Neuronal stem cell (in vitro differentiated cells): ENCODE measurements around the gene ZEB2.

Source experiments
- DNase-seq: peaks from one replicate; pipeline ENCODE4 v3.0.0-alpha.2; 2013; ENCODE audit warnings: low spot score
- H2AFZ ChIP-seq: one replicate; pipeline ENCODE4 v1.6.1; 2013; ENCODE audit warnings: mild to moderate bottlenecking, low read length, inconsistent platforms
- H2AK5ac ChIP-seq: 2 replicates; pipeline ENCODE4 v1.6.1; 2013; ENCODE audit warnings: low read depth, mild to moderate bottlenecking, inconsistent platforms, low read length, moderate library complexity, mixed read lengths
- H2BK120ac ChIP-seq: 2 replicates; pipeline ENCODE4 v1.6.1; 2013; ENCODE audit warnings: low read depth, mild to moderate bottlenecking, inconsistent platforms, low read length, moderate library complexity, mixed read lengths
- H2BK12ac ChIP-seq: one replicate; pipeline ENCODE4 v1.6.1; 2013; ENCODE audit warnings: low read length, inconsistent platforms
- H2BK15ac ChIP-seq: 2 replicates; pipeline ENCODE4 v1.6.1; 2013; ENCODE audit warnings: mild to moderate bottlenecking, low read length, inconsistent platforms, mixed read lengths
- H2BK5ac ChIP-seq: one replicate; pipeline ENCODE4 v1.6.1; 2013; ENCODE audit warnings: inconsistent platforms, mild to moderate bottlenecking, low read length, moderate library complexity
- H3K14ac ChIP-seq: one replicate; pipeline ENCODE4 v1.6.1; 2013; ENCODE audit warnings: low read length, inconsistent platforms
- H3K18ac ChIP-seq: 2 replicates; pipeline ENCODE4 v1.6.1; 2013; ENCODE audit warnings: low read length, inconsistent platforms
- H3K23ac ChIP-seq: 2 replicates; pipeline ENCODE4 v1.6.1; 2013; ENCODE audit warnings: low read depth, mild to moderate bottlenecking, mixed read lengths, low read length, inconsistent platforms; ENCODE audit not compliant: poor library complexity
- H3K27ac ChIP-seq: replicated peaks from 3 replicates; pipeline ENCODE4 v1.5.1; 2013; ENCODE audit warnings: low read length, inconsistent platforms
- H3K27me3 ChIP-seq, 3 experiments: 2 replicates each; pipeline ENCODE4 v1.6.1; 2013; ENCODE audit warnings: low read length in 3 of 3, mild to moderate bottlenecking in 2 of 3, inconsistent platforms in 1 of 3, low read depth in 1 of 3, mixed read lengths in 1 of 3, moderate library complexity in 1 of 3; ENCODE audit not compliant: control insufficient read depth in 3 of 3, insufficient read depth in 3 of 3
- H3K36me3 ChIP-seq, 2 donors: replicated peaks in 1 of 2; 2 replicates each; pipeline ENCODE4 v1.6.1; 2013; ENCODE audit warnings: low read length in 2 of 2; ENCODE audit not compliant: control insufficient read depth in 2 of 2, insufficient read depth in 2 of 2
- H3K4ac ChIP-seq: 2 replicates; pipeline ENCODE4 v1.6.1; 2013; ENCODE audit warnings: inconsistent platforms, mild to moderate bottlenecking, low read length, moderate library complexity
- H3K4me1 ChIP-seq, 2 donors: 1 replicate in 1 of 2; 2 replicates in 1 of 2; pipeline ENCODE4 v1.6.1; 2013; ENCODE audit warnings: low read length in 2 of 2, low read depth in 1 of 2; ENCODE audit not compliant: control insufficient read depth in 2 of 2, insufficient read depth in 1 of 2
- H3K4me2 ChIP-seq: one replicate; pipeline ENCODE4 v1.6.1; 2013; ENCODE audit warnings: mild to moderate bottlenecking, low read length, inconsistent platforms; ENCODE audit not compliant: insufficient read depth, poor library complexity, severe bottlenecking
- H3K4me3 ChIP-seq, 2 donors: 2 replicates each; pipeline ENCODE4 v1.5.1; 2013; ENCODE audit warnings: low read length in 2 of 2, mild to moderate bottlenecking in 2 of 2, inconsistent platforms in 1 of 2, moderate library complexity in 1 of 2
- H3K79me1 ChIP-seq: one replicate; pipeline ENCODE4 v1.6.1; 2013; ENCODE audit warnings: low read depth, mild to moderate bottlenecking, inconsistent platforms, low read length, moderate library complexity
- H3K9ac ChIP-seq: one replicate; pipeline ENCODE4 v1.6.1; 2013; ENCODE audit warnings: mild to moderate bottlenecking, low read depth, low read length, inconsistent platforms; ENCODE audit not compliant: poor library complexity
- H3K9me3 ChIP-seq, 2 donors: replicated peaks in 1 of 2; 2 replicates each; pipeline versions ENCODE3 to v1.6.1; 2013; ENCODE audit warnings: low read length in 2 of 2, mild to moderate bottlenecking in 2 of 2, inconsistent platforms in 1 of 2, low read depth in 1 of 2, mixed read lengths in 1 of 2, moderate library complexity in 1 of 2; ENCODE audit not compliant: control insufficient read depth in 2 of 2, insufficient read depth in 1 of 2
- H4K8ac ChIP-seq: one replicate; pipeline ENCODE4 v1.6.1; 2013; ENCODE audit warnings: low read depth, mild to moderate bottlenecking, inconsistent platforms, low read length, moderate library complexity
- H4K91ac ChIP-seq: one replicate; pipeline ENCODE4 v1.6.1; 2013; ENCODE audit warnings: low read length, low read depth, mild to moderate bottlenecking, inconsistent platforms; ENCODE audit not compliant: poor library complexity
- WGBS, 2 donors: extraction: QIAGEN DNeasy Blood & Tissue Kit; methylation state at CpG; one replicate each; pipeline ENCODE4 v1.1.7; 2013; ENCODE audit warnings: missing lambda C conversion rate in 2 of 2, mixed read lengths in 1 of 2; ENCODE audit not compliant: insufficient read length in 2 of 2, insufficient replicate concordance in 1 of 2; ENCODE audit errors: extremely low coverage in 2 of 2; 5-methylcytosine and 5-hydroxymethylcytosine counted together

The ZEB2 gene

DNA sequence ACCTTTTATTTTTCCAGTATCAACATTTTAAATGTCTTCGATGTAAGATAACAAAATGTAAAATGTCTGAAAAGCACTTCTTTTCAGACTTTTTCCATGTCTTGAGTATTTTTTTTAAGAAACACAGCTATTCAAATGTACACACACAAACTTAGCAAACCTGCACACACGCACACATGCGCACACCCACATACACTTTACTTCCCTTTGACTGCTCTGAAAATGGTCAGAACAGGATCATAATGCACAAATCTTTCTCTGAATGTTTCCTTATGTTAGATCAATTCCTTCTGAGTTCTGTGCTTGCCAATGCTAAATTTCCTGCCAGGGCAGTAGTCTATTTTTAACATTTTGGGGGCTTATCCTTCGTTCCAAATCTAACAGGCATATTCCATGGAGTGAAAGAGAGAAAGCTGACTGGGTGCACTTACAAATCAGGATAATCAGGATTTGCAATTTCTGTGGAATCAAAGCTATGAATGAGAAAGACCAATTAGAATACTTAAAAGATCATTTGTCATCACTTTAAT lies 136.3 kb downstream of the ZEB2 start:
- H4K91ac ChIP-seq, result no peak overlapping the region
- no peaks in the 10 kb centered on the region for H3K79me1 ChIP-seq

DNA sequence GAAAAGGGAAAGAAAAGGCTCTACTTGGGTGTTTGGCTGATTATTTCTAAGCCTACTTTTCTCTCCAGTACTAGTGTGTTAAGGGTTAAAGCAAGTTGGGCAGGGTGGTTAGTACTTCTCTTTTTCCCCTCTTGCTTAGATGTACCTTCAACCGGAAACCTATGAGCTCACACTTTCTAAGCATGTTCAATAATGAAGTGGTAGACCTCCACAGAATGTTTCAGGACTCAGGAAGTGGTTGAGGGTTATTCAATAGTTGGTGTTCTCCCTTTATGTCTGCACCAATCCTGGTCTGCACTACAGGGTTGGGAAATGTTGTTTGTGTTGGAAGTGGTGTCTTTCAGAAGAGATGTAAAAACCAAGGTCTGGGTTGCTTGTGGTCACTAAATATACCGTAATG lies 137.1 kb downstream of the ZEB2 start:
- H3K36me3 ChIP-seq, result peaks cover 0 to 30% of the 10 kb centered on the region in 2 donors
- H3K23ac ChIP-seq, result no peak overlapping the region
- no peak overlapping the region for H3K4me3 ChIP-seq
- H3K4me2 ChIP-seq, result no peak overlapping the region
- no peak overlapping the region for H2AFZ ChIP-seq
- peaks cover 2 to 3% of the 10 kb centered on the region in 2 donors for H3K4me1 ChIP-seq
- no peak overlapping the region for H2BK120ac ChIP-seq
- H3K9me3 ChIP-seq, result peaks cover 0 to 5% of the 10 kb centered on the region in 2 donors
- no peak overlapping the region for H2BK15ac ChIP-seq
- no peak overlapping the region for H2BK5ac ChIP-seq
- H4K91ac ChIP-seq, result no peak overlapping the region
- H3K79me1 ChIP-seq, result no peaks in the 10 kb centered on the region
- no peak overlapping the region for H4K8ac ChIP-seq
- H3K9ac ChIP-seq, result no peak overlapping the region
- no peak overlapping the region for H2BK12ac ChIP-seq
- H2AK5ac ChIP-seq, result no peak overlapping the region
- no peak overlapping the region for H3K27ac ChIP-seq
- no peak for DNase-seq
- WGBS, 2 donors, result no CpG with 5 or more reads among the region's 2 CpGs
- no peak overlapping the region for H3K14ac ChIP-seq
- no peak overlapping the region for H3K4ac ChIP-seq
- no peak overlapping the region for H3K18ac ChIP-seq
- no peaks in the 10 kb centered on the region for H3K27me3 ChIP-seq

More for the DNA sequence above, 136.3 kb downstream of the ZEB2 start:
- H2BK120ac ChIP-seq, result no peak overlapping the region
- no peaks in the 10 kb centered on the region for H3K27me3 ChIP-seq
- peaks cover 0 to 38% of the 10 kb centered on the region in 2 donors for H3K36me3 ChIP-seq
- H2AK5ac ChIP-seq, result no peak overlapping the region
- H3K9me3 ChIP-seq, result peaks cover 0 to 5% of the 10 kb centered on the region in 2 donors
- no peak overlapping the region for H2BK12ac ChIP-seq
- H3K23ac ChIP-seq, result no peak overlapping the region
- no peak overlapping the region for H3K4me3 ChIP-seq
- H3K9ac ChIP-seq, result no peak overlapping the region
- H2BK15ac ChIP-seq, result no peak overlapping the region
- WGBS, 2 donors, result no CpG with 5 or more reads among the region's 4 CpGs
- peaks cover 2 to 3% of the 10 kb centered on the region in 2 donors for H3K4me1 ChIP-seq
- DNase-seq, result no peak
- no peak overlapping the region for H2AFZ ChIP-seq
- H3K4me2 ChIP-seq, result no peak overlapping the region
- no peak overlapping the region for H3K18ac ChIP-seq
- no peak overlapping the region for H2BK5ac ChIP-seq
- no peak overlapping the region for H4K8ac ChIP-seq
- no peak overlapping the region for H3K4ac ChIP-seq
- no peak overlapping the region for H3K14ac ChIP-seq
- no peak overlapping the region for H3K27ac ChIP-seq

DNA sequence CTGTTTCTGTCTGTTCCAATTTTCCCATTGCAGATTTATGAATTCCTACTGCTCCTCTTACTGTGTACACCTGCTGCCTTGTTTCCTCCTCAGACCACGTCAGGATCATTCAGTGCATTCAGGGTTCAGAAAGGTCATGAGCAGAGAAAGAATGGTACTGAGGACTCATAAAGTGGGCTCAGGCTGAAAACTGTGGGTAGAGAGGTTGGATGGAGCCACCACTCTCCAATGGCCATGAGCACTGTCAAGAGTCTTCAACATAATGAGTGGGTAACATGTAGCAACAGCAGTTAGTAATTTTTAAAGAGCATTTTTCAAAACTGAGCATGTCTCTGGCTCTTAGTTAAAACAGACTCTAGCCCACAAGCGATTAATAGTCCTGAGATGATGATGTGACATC lies 138.2 kb downstream of the ZEB2 start:
- Histone ChIP-seq H3K14ac (no peak overlapping the region), H3K23ac (no peak overlapping the region), H2AK5ac (no peak overlapping the region), H3K18ac (no peak overlapping the region), H2AFZ (no peak overlapping the region), H3K4ac (no peak overlapping the region), H2BK15ac (no peak overlapping the region), H3K27me3 (no peaks in the 10 kb centered on the region), H4K8ac (no peak overlapping the region), H3K9ac (no peak overlapping the region), H3K27ac (no peak overlapping the region), H3K9me3 (peaks cover 0 to 5% of the 10 kb centered on the region in 2 donors), H3K36me3 (peaks cover 0 to 21% of the 10 kb centered on the region in 2 donors), H3K4me1 (peaks cover 2 to 3% of the 10 kb centered on the region in 2 donors), H2BK12ac (no peak overlapping the region), H3K4me2 (no peak overlapping the region), H2BK120ac (no peak overlapping the region), H3K4me3 (no peak overlapping the region), H2BK5ac (no peak overlapping the region), H4K91ac (no peak overlapping the region), H3K79me1 (no peaks in the 10 kb centered on the region)
- no CpG with 5 or more reads among the region's 2 CpGs for WGBS, 2 donors
- no peak for DNase-seq

DNA sequence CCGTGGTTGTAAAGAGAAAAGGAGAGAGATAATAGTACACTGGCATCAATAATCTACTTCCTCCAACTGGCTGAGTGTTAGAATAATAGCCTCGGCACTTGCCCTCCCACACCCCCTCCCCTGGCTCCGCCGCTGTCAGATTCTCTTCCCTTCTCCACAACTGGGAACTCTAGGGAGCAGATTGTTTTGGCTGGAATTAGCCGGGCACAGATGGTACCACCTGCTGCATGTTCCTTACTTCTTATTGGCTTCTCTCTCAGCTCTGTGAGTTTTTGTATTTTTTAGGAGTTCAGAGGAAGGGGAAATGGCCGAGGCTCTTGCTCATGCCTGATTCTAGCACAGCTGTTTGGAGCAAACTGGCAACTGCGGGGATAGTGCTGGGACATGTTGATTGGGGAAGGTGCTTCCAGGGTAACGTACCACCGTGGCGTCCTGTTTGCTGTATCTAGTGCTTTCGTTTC lies 140.0 kb downstream of the ZEB2 start:
- DNase-seq, result no peak
- Histone ChIP-seq H2BK12ac (no peak overlapping the region), H3K4me3 (no peak overlapping the region), H4K8ac (no peak overlapping the region), H3K9ac (no peak overlapping the region), H3K23ac (no peak overlapping the region), H3K4me2 (no peak overlapping the region), H2BK15ac (no peak overlapping the region), H2BK120ac (no peak overlapping the region), H3K79me1 (no peaks in the 10 kb centered on the region), H3K9me3 (peaks cover 0 to 4% of the 10 kb centered on the region in 2 donors), H3K18ac (no peak overlapping the region), H2BK5ac (no peak overlapping the region), H3K36me3 (peaks cover 0 to 3% of the 10 kb centered on the region in 2 donors), H4K91ac (no peak overlapping the region), H3K4me1 (peaks cover 2 to 3% of the 10 kb centered on the region in 2 donors), H3K27me3 (no peaks in the 10 kb centered on the region), H3K27ac (no peak overlapping the region), H2AFZ (no peak overlapping the region), H3K14ac (no peak overlapping the region), H3K4ac (no peak overlapping the region), H2AK5ac (no peak overlapping the region)
- WGBS, 2 donors, result no CpG with 5 or more reads among the region's 11 CpGs
